Measurements from ENCODE around the gene DTD2.
A peak's percentile ranks its signal among the peaks of the same experiment; 100 is the strongest.
"Not testable (repeated sequence)": the region's sequence is repeated elsewhere in the genome, so short reads cannot be mapped to it uniquely, and the experiment has no call there.

DTD2 gene

DNA sequence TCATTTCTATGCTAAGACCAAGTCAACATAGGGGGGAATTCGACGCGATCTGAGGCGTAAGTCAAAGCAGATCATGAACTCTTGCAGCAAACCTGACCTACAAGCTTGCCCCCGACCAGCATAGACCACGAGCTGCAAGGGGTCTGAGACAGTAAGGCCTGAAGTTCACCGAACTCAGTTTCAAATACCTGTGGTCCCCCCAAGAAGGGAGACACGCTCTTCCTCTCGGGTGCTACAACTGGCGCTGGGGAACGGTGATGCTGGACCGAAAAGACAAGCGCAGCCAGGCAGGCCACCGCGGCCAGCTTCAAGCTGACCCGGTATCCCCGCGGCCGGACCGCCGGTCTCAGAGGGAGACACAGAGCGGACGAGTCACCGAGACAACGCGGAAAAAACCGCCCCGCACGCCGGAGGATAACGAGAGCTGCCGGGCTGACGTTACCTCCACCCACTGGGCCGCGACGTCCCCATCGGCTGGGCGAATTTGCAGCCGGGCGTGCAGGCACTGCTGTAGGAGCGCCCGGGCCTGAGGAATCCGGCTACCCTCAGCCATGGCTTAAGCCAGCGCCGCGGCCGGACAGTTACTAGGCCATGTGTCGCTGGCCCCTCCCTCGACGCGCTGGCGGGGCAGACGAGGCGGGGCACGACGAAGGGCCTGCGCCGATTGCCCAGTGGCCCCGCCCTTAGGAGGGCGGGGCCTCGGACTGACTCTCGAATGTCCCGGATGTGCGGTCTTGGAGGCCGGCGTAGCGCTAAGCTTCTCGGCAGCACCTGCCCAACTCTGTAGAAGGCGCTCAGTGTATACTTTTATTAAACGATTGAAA lies at the start of gene DTD2:
Gene DTD2 (minus strand): TSS at position 666 of the 824 bp plus-strand sequence. CDS start 113 bp downstream, at position 553.
- DNase-seq, result peak; percentile 88

DNA sequence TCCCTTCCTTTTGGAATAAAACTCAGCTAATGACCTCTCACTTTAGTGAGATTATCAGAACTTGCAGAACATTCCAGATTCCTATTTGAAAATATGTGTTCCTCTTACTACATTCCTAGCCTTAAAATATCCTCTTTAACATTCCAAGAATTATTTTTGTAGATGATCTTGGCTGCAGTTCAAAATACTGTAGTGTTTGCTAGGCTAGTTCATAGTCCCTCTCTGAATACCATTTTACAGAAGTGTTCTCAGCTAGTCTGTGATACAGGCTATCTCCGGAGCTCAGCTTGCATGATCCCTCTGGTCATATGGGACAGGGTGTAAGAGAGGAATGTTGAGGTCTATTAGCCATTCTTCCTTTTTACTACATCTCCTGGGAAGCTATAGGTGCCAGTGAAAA lies 48.1 kb upstream of the DTD2 start:
- DNase-seq, result no peak

DNA sequence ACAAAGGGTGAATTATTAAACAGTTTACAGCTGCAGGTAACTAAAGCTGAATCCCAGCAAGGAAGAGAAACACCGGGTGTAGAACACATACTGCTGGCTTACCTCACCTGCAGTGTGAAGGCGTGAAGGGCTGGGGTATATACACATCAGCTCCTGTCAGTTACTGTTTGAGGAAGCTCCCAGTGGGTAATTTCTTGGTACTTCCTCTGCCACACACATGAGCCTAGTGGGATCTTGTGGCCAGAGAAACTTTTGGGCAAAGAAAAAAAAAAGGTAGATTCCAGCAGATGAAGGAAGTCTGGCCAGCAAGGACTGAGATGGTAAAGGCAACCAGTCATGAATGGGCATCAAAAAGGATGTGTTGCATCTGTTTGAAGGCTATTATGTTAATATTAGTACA lies 44.6 kb upstream of the DTD2 start:
- DNase-seq, result no peak

DNA sequence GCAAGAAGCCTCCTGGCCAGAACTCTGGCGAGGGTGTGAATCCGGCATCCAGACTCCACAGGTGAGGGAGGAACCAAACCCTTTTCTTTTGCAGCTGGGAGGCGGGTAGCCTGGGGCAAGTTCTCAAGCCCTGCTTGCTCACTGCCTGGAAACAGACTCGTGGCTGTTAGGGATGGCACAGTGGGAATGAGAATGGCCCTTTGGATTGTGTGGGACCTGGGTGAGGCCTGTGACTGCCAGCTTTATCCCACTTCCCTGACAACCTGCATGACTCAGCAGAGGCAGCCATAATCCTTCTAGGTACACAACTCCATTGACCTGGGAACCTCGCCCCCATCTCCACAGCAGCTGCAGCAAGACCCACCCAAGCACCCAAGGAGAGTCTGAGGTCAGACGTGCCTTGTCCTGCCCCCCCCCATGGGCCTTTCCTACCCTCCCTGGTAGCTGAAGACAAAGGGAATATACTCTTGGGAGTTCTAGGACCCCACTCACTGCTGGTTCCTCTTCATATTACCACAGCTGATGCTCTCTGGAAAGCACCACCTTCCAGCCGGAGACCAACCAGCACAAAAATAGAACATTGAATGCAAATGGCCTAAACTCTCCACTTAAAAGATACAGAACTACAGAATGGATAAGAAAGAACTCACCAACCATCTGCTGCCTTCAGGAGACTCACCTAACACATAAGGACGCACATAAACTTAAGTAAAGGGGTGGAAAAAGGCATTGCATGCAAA lies 35.6 kb upstream of the DTD2 start:
- DNase-seq, result no peak

DNA sequence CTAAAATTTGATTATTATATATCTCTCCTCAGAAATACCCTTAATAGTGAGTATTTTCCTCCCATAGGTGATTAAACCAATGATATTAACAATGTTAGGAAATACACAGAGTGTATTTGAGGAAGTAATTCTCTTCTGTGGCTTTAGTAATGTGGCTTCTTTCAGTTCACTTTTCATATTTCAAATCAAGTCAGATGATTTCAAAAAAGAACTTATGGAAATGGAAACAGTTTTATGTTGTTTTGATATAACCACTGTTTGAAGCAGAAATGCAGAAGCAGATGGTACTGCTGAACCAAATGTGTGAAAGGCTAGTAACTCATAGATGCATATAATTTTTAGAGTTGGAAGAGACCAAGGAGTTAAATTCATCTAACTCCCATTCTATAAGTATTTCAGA lies 32.4 kb upstream of the DTD2 start:
- DNase-seq, result no peak

DNA sequence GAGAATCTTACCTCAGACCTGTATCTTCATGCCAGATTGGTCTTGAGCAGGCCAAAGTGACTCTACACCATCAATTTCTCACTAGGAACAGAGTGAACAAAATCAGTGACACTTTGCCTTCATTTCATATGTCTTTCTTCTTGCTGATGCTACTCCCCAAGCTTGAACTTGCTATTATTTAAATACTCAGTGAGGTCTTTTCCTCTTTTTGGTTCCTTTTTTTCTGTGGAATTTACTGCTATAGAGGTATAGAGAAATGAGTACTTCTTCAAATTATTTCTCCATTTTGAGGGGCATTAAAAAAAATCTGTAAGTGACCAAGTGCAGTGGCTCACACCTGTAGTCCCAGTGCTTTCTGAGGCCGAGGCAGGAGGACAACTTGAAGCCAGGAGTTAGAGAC lies 30.6 kb upstream of the DTD2 start, which contains the start of gene GPR33:
Gene GPR33 (minus strand): TSS at position 154 of the 400 bp plus-strand sequence. CDS start 4,074 bp downstream, outside the sequence.
- no peak for DNase-seq

DNA sequence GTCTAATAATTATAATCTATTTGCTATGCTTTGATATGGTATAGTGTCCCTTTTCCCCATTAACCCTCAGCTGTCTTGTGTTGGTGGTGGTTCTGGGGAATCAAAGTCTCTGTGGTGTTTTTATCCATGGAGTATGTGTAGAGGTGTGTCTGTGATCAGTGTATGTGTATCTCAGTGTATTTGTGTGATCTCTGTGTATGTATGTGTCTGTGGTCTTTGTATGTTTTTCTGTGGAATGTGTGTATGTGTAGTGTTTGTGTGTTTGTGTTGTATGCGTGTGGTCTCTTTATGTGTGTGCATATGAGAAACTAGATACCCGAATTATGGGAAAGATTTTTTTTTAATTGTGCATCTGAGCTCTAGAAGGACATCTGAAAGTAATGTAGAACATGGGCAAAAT lies 29.5 kb upstream of the DTD2 start:
- DNase-seq, result no peak

DNA sequence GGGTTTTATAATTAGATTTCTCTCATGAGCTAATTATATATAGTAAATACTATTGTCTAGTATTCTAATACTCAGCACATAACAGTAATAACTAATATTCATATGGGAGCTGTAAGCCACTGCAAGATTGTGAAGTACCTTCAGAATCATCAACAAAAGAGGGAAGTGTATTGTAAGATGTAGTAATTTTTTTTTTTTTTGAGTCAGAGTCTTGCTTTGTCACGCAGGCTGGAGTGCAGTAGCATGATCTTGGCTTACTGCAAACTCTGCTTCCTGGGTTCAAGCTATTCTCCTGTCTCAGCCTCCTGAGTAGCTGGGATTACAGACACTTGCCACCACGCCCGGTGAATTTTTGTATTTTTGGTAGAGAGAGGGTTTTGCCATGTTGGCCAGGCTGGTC lies 27.4 kb upstream of the DTD2 start:
- no peak for DNase-seq

DNA sequence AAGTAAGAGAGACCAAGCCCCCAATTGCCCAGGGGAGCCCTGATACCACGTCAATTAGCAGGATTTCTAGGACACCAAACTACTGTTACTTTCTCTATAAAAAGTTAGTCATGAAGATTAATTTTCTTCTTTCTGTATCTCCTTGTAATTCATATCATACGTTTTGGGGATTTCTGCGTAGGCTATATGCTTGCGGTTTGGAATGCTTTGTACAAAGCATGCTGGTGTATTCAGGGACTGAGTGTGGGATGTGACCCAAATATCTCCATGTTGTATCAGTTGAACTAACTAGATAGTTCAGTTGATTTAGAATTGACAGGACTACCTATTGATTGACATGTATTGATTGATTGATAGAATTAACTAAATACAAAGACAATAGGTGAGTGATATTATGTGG lies 22.9 kb upstream of the DTD2 start:
- no peak for DNase-seq

DNA sequence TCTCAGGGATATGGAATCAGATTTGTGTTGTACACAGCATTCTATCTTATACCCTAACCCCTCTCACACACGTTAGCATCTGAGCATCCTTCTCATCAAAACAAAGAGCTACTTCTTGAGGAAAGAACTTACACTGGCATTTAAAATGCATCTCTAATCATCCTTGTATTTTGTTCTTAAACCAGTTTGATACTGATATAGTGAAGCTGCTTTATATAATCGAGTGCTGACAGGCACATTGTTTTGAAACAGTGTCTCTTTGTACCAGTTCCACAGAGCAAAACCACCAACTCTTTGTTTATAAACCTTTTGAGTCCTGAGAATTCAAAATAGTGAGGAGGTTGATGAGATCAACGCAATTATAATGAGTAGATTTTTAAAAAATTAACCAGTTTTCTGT lies 21.7 kb upstream of the DTD2 start:
- no peak for DNase-seq

DNA sequence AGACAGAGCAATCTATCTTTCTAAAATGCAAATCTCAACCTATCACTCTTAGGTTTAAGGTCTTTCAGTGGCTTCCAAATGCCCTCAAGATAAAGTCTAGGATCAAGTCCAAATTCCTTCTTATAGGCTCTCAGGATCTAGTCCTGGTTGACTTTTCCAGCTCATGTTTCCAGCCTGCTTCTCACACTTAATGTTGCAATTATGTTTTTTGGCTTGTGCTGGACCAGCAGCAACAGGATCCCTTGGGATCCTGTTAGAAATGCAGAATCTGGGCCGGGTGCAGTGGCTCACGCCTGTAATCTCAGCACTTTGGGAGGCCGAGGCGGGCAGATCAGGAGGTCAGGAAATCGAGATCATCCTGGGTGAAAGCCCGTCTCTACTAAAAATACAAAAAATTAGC lies 19.9 kb upstream of the DTD2 start:
- no peak for DNase-seq

DNA sequence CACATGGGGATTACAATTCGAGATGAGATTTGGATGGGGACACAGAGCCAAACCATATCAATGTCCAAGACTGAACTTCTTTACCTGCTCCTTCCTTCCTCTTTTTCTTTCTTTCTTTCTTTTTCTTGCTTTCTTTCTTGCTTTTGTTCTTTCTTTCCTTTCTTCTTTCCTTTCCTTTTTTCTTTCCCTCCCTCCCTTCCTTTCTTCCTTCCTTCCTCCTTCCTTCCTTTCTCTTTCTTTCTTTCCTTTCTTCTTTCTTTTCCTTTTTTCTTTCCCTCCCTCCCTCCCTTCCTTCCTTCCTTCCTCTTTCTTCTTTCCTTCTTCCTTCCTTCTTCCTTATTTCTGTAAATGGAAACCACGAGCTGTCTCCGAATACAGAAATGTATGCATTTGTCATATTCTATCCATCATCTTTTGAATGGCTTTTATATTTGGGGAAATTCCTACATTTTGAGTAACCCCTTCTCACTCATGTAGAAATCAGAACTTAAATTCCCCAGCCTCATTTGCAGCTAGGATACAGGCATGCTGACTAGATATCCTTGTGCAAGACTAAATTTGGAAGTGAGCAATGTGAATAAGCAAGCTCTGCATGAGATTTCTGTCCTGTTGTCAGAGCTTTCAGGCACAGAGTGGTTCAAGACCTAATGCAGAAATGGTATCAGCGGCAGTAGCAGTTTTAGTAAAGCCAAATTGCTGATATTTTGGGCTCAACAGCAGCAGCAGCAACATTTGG lies 19.0 kb upstream of the DTD2 start:
- DNase-seq, result no peak

DNA sequence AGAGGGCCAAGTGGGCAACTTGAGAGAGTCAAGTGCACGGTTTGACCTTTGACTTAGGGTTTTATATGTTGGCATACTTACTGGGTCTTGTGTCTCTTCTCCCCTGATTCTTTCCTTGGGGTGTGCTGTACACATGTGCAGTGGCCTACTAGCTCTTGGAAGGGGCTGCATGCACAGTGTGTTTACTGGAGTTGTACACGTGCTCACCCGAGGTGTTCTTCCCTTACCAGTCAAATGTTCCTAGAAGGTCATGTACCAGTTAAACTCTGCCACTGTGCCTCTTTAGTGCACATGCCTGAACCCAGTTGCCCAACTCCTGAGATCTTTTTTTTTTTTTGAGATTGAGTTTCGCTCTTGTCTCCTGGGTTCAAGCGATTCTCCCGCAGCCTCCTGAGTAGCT lies 9.2 kb upstream of the DTD2 start:
- DNase-seq, result no peak

DNA sequence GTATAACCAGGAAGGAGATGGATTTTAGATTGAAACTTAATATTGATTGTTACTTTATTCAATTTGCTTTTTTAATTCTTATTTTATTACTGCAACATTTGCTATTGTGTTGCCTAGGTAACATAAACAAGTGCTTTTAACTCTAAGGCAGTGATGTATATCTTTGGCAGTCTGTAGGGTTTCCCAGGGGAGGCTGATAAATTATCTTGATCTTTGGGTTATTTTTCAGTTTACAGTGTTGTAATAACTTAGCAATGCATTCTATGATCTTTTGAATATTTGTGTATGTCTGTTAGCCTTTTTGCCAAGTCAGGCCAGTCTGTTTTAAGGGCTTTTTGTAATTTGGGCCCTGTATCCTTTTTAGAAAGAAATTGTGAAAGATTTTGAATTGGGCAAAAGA lies 7.8 kb upstream of the DTD2 start:
- no peak for DNase-seq

DNA sequence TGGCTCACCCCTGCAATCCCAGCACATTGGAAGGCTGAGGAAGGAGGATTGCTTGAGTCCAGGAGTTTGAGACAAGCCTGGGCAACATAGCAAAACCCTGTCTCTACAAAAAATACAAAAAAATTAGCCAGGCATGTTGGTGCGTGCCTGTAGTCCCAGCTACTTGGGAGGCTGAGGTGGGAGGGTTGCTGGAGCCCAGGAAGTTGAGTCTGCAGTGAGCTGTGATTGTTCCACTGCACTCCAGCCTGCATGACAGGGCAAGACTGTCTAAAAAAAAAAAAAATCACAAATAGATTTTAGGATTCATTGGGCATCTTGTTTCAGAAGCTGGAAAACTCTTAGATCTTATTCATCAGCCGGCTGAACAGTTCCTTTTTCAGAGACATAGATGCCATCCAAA lies 5.1 kb upstream of the DTD2 start:
- DNase-seq, result not testable (repeated sequence)

DNA sequence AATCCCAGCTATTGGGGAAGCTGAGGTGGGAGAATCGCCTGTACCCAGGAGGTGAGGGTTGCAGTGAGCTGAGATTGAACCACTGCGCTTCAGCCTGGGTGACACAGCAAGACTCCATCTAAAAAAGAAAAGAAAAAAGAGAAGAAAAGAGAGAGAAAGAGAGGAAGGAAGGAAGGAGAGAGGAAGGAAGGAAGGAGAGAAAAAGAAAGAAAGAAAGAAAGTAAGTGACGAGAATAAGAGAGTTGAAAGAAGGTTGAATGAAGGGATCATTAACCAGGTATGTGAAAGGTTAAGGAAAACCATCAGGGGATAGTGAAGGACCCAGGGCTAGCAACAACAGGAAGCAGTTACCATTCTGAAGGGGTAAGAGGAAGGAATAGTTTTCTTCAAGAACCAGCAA lies 4.2 kb upstream of the DTD2 start:
- DNase-seq, result no peak

DNA sequence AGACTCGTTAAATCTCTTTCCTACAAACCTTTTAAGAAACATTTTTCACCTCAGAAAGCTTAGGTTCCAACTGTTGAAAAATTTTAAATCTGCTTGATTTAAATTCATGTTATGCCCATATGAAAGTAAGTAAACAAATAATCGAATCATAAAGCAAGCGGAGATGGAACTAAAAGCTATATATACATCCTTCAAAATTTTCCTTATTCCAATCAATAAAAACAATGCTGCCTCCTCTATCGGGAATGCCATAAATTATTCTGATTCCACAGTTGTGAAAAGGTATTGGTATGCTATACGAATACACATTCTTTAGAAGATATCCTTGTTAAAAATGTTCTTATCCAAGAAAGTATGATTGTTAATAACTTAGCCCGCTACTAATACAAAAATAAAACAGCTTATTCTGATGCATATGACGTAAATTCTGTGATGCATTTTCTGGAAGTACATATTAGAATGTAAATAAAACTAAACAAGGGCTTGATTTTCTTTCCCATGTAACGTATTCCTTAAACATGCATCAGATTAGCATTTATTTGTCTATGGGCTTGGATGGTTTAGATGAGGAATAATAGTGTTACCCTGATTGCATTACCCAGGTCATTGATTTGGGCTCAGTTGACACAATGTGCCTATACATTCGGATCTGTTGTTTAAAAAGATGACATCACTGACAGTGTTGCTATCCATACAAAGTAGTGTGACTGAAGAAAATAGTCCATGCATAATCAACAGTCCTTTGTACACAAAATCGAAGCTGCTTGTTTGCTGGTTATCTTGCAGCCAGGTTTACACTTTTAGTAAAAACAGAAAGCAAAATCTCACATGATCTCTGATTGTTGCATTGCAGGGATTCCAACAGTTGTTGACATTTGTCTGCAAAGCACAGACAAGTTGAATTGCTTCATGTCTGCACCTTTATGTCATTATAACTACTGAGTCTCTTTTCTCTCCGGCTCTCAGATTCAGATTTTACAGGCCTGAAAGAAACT lies 656 bp upstream of the DTD2 start:
- DNase-seq, result no peak

DNA sequence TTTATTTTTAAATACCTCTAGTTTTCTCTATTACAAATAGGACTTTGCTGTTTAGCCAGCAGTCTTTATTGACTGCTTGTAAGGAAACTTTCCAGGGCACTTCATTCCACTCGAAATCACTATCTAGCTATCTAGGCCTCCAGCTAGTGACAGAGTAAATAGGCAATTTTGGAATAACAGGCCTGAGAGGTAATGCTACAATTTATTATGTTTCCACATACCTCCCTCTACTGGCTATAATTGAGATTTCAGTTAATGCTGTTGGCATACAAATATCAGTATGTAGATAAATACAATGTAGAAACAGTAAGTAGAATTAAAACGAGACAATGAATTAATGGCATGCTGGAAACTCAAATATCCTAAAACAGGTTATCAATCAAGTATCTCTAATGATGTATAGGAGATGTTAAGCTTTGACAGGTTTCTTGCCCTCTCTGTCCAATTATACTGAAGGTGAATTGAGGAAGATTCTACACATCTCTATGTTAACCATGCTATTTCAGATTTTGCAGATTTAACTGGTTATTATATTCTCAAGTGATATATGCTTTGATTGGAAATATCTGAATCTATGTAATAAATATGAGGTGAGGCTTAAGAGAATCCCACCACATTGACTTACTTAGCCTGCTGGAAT lies 7.2 kb downstream of the DTD2 start:
- peak; percentile 3 for DNase-seq

DNA sequence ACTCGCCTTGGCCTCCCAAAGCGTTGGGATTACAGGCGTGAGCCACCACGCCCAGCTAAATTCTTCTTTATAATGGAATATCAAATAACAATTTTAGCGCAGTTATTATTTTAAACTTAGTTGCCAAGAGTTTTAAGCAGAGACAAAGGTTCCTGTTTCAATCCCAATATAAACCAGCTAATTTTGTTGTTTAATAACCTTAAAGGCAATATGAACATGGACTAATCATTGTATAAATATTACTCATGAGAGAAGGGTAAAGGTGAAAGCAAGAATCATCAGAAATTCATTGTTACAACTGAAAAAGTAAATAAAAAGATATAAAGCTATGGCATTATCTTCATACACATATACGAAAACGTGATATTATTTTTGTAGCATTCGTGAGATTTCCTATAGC lies 8.2 kb downstream of the DTD2 start:
- DNase-seq, result no peak

DNA sequence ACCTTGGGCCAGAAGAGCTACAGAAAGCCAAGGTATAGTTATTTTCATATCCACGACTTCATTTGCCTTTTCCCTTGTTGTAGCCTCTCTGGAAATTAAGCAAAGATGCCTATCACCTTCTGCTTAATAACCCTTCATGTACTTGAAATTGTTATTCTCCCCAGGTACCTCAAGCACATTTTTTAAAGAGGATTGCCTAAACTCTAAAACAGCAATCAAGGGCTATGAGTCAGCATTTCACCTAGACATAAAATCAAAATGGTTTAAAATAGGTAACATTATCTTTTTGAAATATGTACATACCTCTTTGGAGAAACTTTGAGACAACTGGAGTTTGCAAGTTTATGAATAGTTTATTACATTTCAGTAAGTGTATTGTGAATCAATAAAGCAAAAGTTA lies 11.6 kb downstream of the DTD2 start:
- DNase-seq, result no peak

DNA sequence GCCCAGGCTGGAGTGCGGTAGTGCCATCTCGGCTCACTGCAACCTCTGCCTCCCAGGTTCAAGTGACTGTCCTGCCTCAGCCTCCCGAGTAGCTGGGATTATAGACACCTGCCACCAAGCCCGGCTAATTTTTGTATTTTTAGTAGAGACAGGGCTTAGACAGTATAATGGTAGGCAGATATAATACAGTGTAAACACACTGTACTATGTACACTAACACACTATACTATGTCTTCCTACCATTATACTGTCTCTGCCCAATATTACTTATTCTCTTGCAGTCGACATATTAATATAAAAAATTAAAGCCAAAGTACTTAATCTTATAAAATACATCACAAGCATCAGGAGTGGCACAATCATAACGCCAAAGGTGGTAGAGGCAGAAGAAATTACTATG lies 15.0 kb downstream of the DTD2 start:
- DNase-seq, result no peak

Measured in GDM1 (cell line).